Neural progenitor cell (in vitro differentiated cells): ENCODE results near the gene NDFIP1.

Experiments used
- EZH2 ChIP-seq: fragments of 200-600 bp; sonication (generic); IDR thresholded peaks from 2 replicates; pipeline ENCODE4 v1.6.1; 2017; ENCODE audit warnings: antibody characterized with exemption, mild to moderate bottlenecking, moderate library complexity
- EZH2phosphoT487 ChIP-seq: fragments of 200-600 bp; sonication (generic); IDR thresholded peaks from 2 replicates; pipeline ENCODE4 v1.6.1; 2017; ENCODE audit warnings: antibody characterized with exemption
- TF ChIP-seq, protein P1 (sequence below): fragments of 200-600 bp; sonication (generic); IDR thresholded peaks from 2 replicates; pipeline ENCODE4 v1.5.1; 2017; ENCODE audit warnings: antibody characterized with exemption, mild to moderate bottlenecking

- TF ChIP-seq EZH2phosphoT487 (no peak), EZH2 (no peak)
- TF ChIP-seq, protein P1, sequence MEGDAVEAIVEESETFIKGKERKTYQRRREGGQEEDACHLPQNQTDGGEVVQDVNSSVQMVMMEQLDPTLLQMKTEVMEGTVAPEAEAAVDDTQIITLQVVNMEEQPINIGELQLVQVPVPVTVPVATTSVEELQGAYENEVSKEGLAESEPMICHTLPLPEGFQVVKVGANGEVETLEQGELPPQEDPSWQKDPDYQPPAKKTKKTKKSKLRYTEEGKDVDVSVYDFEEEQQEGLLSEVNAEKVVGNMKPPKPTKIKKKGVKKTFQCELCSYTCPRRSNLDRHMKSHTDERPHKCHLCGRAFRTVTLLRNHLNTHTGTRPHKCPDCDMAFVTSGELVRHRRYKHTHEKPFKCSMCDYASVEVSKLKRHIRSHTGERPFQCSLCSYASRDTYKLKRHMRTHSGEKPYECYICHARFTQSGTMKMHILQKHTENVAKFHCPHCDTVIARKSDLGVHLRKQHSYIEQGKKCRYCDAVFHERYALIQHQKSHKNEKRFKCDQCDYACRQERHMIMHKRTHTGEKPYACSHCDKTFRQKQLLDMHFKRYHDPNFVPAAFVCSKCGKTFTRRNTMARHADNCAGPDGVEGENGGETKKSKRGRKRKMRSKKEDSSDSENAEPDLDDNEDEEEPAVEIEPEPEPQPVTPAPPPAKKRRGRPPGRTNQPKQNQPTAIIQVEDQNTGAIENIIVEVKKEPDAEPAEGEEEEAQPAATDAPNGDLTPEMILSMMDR: no peak
Measured at GRCh38 chr5:142183561-142183960, 75.0 kb downstream of the NDFIP1 start.
